Activated CD4-positive, alpha-beta memory T cell treated with anti-CD3 and anti-CD28 coated beads for 36 hours (primary cell): Measurements from ENCODE around the gene NOTCH4. TPM values are rescaled to one million over a fixed set of nuclear protein-coding genes. Genes with fewer than 3 reads are reported as not detected.
"Not testable (repeated sequence)": the region's sequence is repeated elsewhere in the genome, so short reads cannot be mapped to it uniquely, and the experiment has no call there.

Source experiments
- CTCF ChIA-PET: fragments of 350-600 bp; sonication (Branson Sonifier 250); formaldehyde crosslinking; loops from one replicate; lab custom pipeline; 2021; ENCODE audit warnings: antibody characterized with exemption, inconsistent platforms; lab: Charles Lee
- POLR2A ChIA-PET: fragments of 350-600 bp; sonication (Branson Sonifier 250); formaldehyde crosslinking; loops from one replicate; lab custom pipeline; 2021; ENCODE audit warnings: antibody characterized with exemption; lab: Charles Lee
- DNase-seq: peaks from one replicate; pipeline ENCODE4 v3.0.0-alpha.2; 2020
- H3K27ac Mint-ChIP-seq: one replicate; pipeline ENCODE4 v1.8.0; 2021; ENCODE audit warnings: mixed read lengths
- H3K27me3 Mint-ChIP-seq: one replicate; pipeline ENCODE4 v1.8.0; 2021; ENCODE audit warnings: mixed read lengths
- H3K36me3 Mint-ChIP-seq: one replicate; pipeline ENCODE4 v1.8.0; 2021; ENCODE audit warnings: mixed read lengths
- H3K4me1 Mint-ChIP-seq: one replicate; pipeline ENCODE4 v1.8.0; 2021; ENCODE audit warnings: low read depth, mixed read lengths
- H3K4me3 Mint-ChIP-seq: one replicate; pipeline ENCODE4 v1.8.0; 2021; ENCODE audit warnings: mild to moderate bottlenecking, mixed read lengths
- H3K9me3 Mint-ChIP-seq: one replicate; pipeline ENCODE4 v1.8.0; 2021; ENCODE audit warnings: mixed read lengths
- intact Hi-C: fragments of 100-400 bp; cut with micrococcal nuclease; formaldehyde crosslinking; loops from one replicate; pipeline ENCODE4 v1.15.1; 2023
- total RNA-seq, 2 experiments: library from RNA; stranded (reverse); gene quantifications; one replicate each; pipeline ENCODE4 v1.2.3, GENCODE V29; 2021

NOTCH4 gene
- total RNA-seq, 2 experiments from 2014 or later = 0.31 to 0.51 TPM

- H3K4me1 Mint-ChIP-seq = peaks cover 43% of the 10 kb centered on the region
- CTCF ChIA-PET = interaction anchor here (1.2 to 2.0 kb wide), 3 partner anchors 13 to 647 kb away, joined by 3 to 7 read pairs (median 6); partner anchors contain the start of gene TAP2
- peak; percentile 49 for DNase-seq
Observed at GRCh38 chr6:32191696-32192607, 31.9 kb downstream of the NOTCH4 start.

GRCh38 chr6:32190911-32191677 lies 32.8 kb downstream of the NOTCH4 start:
- Mint-ChIP-seq H3K4me1 (peaks cover 48% of the 10 kb centered on the region), H3K27ac (peak overlapping the region; percentile 98), H3K27me3 (no peaks in the 10 kb centered on the region), H3K4me3 (peak overlapping the region; percentile 92), H3K36me3 (peaks cover 41% of the 10 kb centered on the region), H3K9me3 (no peaks in the 10 kb centered on the region)
- CTCF ChIA-PET = interaction anchor here (0.8 to 2.0 kb wide), 3 partner anchors 12 to 647 kb away, joined by 3 to 6 read pairs (median 6); partner anchors contain the start of genes ATF6B and TAP2
- POLR2A ChIA-PET = interaction anchor here (8.5 kb wide), 1 partner anchor 13 kb away, joined by 57 read pairs; the partner anchor contains the start of genes AGPAT1 and RNF5
- no peak for DNase-seq
- intact Hi-C loops = loop anchor here (1.0 to 10.0 kb wide), 5 partner anchors 13 to 1224 kb away; partner anchors contain the start of genes CUTA, HSPA1B, LTA and PHF1

More at GRCh38 chr6:32191696-32192607, 31.9 kb downstream of the NOTCH4 start:
- intact Hi-C loops = loop anchor here (5.0 to 10.0 kb wide), 4 partner anchors 367 to 1223 kb away; partner anchors contain the start of genes CUTA, HSPA1B, LTA and PHF1
- H3K27ac Mint-ChIP-seq = peak overlapping the region; percentile 98
- POLR2A ChIA-PET = interaction anchor here (0.7 to 8.5 kb wide), 2 partner anchors 14 to 44 kb away, joined by 3 to 57 read pairs; partner anchors contain the start of genes AGPAT1 and RNF5
- H3K4me3 Mint-ChIP-seq = peak overlapping the region; percentile 92
- H3K27me3 Mint-ChIP-seq = no peaks in the 10 kb centered on the region
- H3K9me3 Mint-ChIP-seq = no peaks in the 10 kb centered on the region
- H3K36me3 Mint-ChIP-seq = peaks cover 33% of the 10 kb centered on the region

- intact Hi-C loops = loop anchor here (1.0 to 10.0 kb wide), 5 partner anchors 12 to 1225 kb away; partner anchors contain the start of genes CUTA, HSPA1B, LTA and PHF1
- Mint-ChIP-seq H3K4me3 (peak within 1 kb of the TSS; percentile 92), H3K27me3 (no peaks in the 10 kb centered on the region), H3K9me3 (no peaks in the 10 kb centered on the region), H3K27ac (peak within 1 kb of the TSS; percentile 98), H3K4me1 (peaks cover 56% of the 10 kb centered on the region), H3K36me3 (peaks cover 47% of the 10 kb centered on the region)
- DNase-seq = peak; percentile 91
- CTCF ChIA-PET = interaction anchor here (0.8 to 1.3 kb wide), 2 partner anchors 11 to 62 kb away, joined by 3 to 6 read pairs; partner anchors contain the start of gene ATF6B
- POLR2A ChIA-PET = interaction anchor here (1.1 to 8.5 kb wide), 2 partner anchors 12 to 616 kb away, joined by 3 to 57 read pairs; partner anchors contain the start of genes AGPAT1 and RNF5
Observed at GRCh38 chr6:32190054-32190851, 33.6 kb downstream of the NOTCH4 start, which contains the start of gene PBX2. Gene PBX2 (minus strand): TSS chr6:32190202. CDS start chr6:32189915, 287 bp downstream.

- ChIA-PET POLR2A (interaction anchor here (1.1 to 8.5 kb wide), 2 partner anchors 12 to 615 kb away, joined by 3 to 57 read pairs; partner anchors contain the start of genes AGPAT1 and RNF5), CTCF (no interaction called here)
- intact Hi-C loops = loop anchor here (1.0 to 10.0 kb wide), 5 partner anchors 11 to 1225 kb away; partner anchors contain the start of genes CUTA, HSPA1B, LTA and PHF1
- Mint-ChIP-seq H3K27me3 (no peaks in the 10 kb centered on the region), H3K27ac (peak overlapping the region; percentile 94), H3K36me3 (peaks cover 47% of the 10 kb centered on the region), H3K4me3 (peak overlapping the region; percentile 85), H3K9me3 (no peaks in the 10 kb centered on the region), H3K4me1 (peaks cover 52% of the 10 kb centered on the region)
- no peak for DNase-seq
Observed at GRCh38 chr6:32189742-32190053, 34.2 kb downstream of the NOTCH4 start.

GRCh38 chr6:32189069-32189741 lies 34.7 kb downstream of the NOTCH4 start:
- H3K4me3 Mint-ChIP-seq = peak overlapping the region; percentile 85
- no peak for DNase-seq
- peaks cover 49% of the 10 kb centered on the region for H3K4me1 Mint-ChIP-seq
- ChIA-PET CTCF (no interaction called here), POLR2A (interaction anchor here (1.1 to 8.5 kb wide), 2 partner anchors 11 to 615 kb away, joined by 3 to 57 read pairs; partner anchors contain the start of genes AGPAT1 and RNF5)
- H3K9me3 Mint-ChIP-seq = no peaks in the 10 kb centered on the region
- peak overlapping the region; percentile 94 for H3K27ac Mint-ChIP-seq
- intact Hi-C loops = no loop called here
- no peaks in the 10 kb centered on the region for H3K27me3 Mint-ChIP-seq
- peaks cover 47% of the 10 kb centered on the region for H3K36me3 Mint-ChIP-seq

- Mint-ChIP-seq H3K27ac (peak overlapping the region; percentile 94), H3K9me3 (no peaks in the 10 kb centered on the region), H3K27me3 (no peaks in the 10 kb centered on the region), H3K4me3 (peak overlapping the region; percentile 85), H3K36me3 (peaks cover 47% of the 10 kb centered on the region), H3K4me1 (peaks cover 47% of the 10 kb centered on the region)
- ChIA-PET POLR2A (interaction anchor here (1.0 to 8.5 kb wide), 2 partner anchors 11 to 59 kb away, joined by 3 to 57 read pairs; partner anchors contain the start of genes AGPAT1 and RNF5), CTCF (no interaction called here)
- DNase-seq = no peak
- intact Hi-C loops = no loop called here
Observed at GRCh38 chr6:32188381-32189068, 35.3 kb downstream of the NOTCH4 start.

GRCh38 chr6:32187725-32188380 lies 36.0 kb downstream of the NOTCH4 start:
- intact Hi-C loops, H3K9me3 Mint-ChIP-seq, CTCF ChIA-PET, H3K27me3 Mint-ChIP-seq, DNase-seq: not testable (repeated sequence)
- H3K36me3 Mint-ChIP-seq = peaks cover 50% of the 10 kb centered on the region
- peak overlapping the region; percentile 85 for H3K4me3 Mint-ChIP-seq
- POLR2A ChIA-PET = interaction anchor here (0.6 to 8.5 kb wide), 3 partner anchors 10 to 784 kb away, joined by 3 to 57 read pairs (median 3); partner anchors contain the start of genes AGPAT1 and RNF5
- peaks cover 50% of the 10 kb centered on the region for H3K4me1 Mint-ChIP-seq
- peak overlapping the region; percentile 94 for H3K27ac Mint-ChIP-seq

GRCh38 chr6:32187009-32187709 lies 36.7 kb downstream of the NOTCH4 start:
- Mint-ChIP-seq H3K36me3 (peaks cover 55% of the 10 kb centered on the region), H3K27ac (peak overlapping the region; percentile 86), H3K27me3 (no peaks in the 10 kb centered on the region), H3K4me3 (peak overlapping the region; percentile 13), H3K4me1 (peaks cover 54% of the 10 kb centered on the region), H3K9me3 (no peaks in the 10 kb centered on the region)
- intact Hi-C loops = no loop called here
- ChIA-PET POLR2A (interaction anchor here (0.6 to 8.5 kb wide), 3 partner anchors 9 to 784 kb away, joined by 3 to 57 read pairs (median 3); partner anchors contain the start of genes AGPAT1 and RNF5), CTCF (interaction anchor here (1.9 kb wide), 1 partner anchor 8 kb away, joined by 9 read pairs; no protein-coding TSS in a partner anchor)
- DNase-seq = no peak
